ENCODE measurements around the gene PTPN3. TPM values are rescaled to one million over a fixed set of nuclear protein-coding genes. Genes with fewer than 3 reads are reported as not detected.

Gene PTPN3
- total and polyA plus RNA-seq, 4 donors: 6.3 to 30.3 (median 23.5) TPM

GRCh38 chr9:109346904-109347303 is 151.2 kb downstream of the PTPN3 start:
- H3K9ac ChIP-seq (ENCODE audit: low read depth in 1 of 2, low read length in 2 of 2): no peak overlapping the region
- H3K9me3 ChIP-seq (ENCODE audit: control insufficient read depth in 4 of 4, low read length in 3 of 4): no peaks in the 10 kb centered on the region
- H3K27ac ChIP-seq (ENCODE audit: low read depth in 1 of 2, low read length in 2 of 2): no peak overlapping the region
- no peak for DNase-seq (ENCODE audit: low spot score)
- H3K4me3 ChIP-seq (ENCODE audit: low read depth in 1 of 3, low read length in 3 of 3): no peak overlapping the region
- WGBS: 90% methylated on average over 3 of the region's 3 CpGs
- no peaks in the 10 kb centered on the region for H3K36me3 ChIP-seq (ENCODE audit: control insufficient read depth in 4 of 4, insufficient read depth in 3 of 4, low read depth in 1 of 4, low read length in 3 of 4)
- H3K27me3 ChIP-seq (ENCODE audit: control insufficient read depth in 4 of 4, insufficient read depth in 4 of 4, low read length in 3 of 4): no peaks in the 10 kb centered on the region
- H3K4me1 ChIP-seq (ENCODE audit: control insufficient read depth in 4 of 4, insufficient read depth in 4 of 4, low read length in 3 of 4): no peaks in the 10 kb centered on the region
- TF ChIP-seq REST (IDR thresholded peaks at IDR 0.05) (no peak), HNF4G (IDR thresholded peaks at IDR 0.05) (no peak), EGR1 (IDR thresholded peaks at IDR 0.05; ENCODE audit: low read depth in 2 of 2) (no peak), FOXA1 (IDR thresholded peaks at IDR 0.05) (no peak), SP1 (IDR thresholded peaks at IDR 0.05) (no peak), MAX (IDR thresholded peaks at IDR 0.05) (no peak), YY1 (IDR thresholded peaks at IDR 0.05) (no peak)

GRCh38 chr9:109344866-109345265 is 153.2 kb downstream of the PTPN3 start:
- no peak for TF ChIP-seq SP1 (IDR thresholded peaks at IDR 0.05)
- no peak for TF ChIP-seq EGR1 (IDR thresholded peaks at IDR 0.05; ENCODE audit: low read depth in 2 of 2)
- no peak for TF ChIP-seq ATF3 (IDR thresholded peaks at IDR 0.05)
- TF ChIP-seq, protein P1, sequence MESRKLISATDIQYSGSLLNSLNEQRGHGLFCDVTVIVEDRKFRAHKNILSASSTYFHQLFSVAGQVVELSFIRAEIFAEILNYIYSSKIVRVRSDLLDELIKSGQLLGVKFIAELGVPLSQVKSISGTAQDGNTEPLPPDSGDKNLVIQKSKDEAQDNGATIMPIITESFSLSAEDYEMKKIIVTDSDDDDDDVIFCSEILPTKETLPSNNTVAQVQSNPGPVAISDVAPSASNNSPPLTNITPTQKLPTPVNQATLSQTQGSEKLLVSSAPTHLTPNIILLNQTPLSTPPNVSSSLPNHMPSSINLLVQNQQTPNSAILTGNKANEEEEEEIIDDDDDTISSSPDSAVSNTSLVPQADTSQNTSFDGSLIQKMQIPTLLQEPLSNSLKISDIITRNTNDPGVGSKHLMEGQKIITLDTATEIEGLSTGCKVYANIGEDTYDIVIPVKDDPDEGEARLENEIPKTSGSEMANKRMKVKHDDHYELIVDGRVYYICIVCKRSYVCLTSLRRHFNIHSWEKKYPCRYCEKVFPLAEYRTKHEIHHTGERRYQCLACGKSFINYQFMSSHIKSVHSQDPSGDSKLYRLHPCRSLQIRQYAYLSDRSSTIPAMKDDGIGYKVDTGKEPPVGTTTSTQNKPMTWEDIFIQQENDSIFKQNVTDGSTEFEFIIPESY (IDR thresholded peaks at IDR 0.05): no peak
- TF ChIP-seq FOXA1 (IDR thresholded peaks at IDR 0.05): no peak
- TF ChIP-seq CTCF (IDR thresholded peaks at IDR 0.05; ENCODE audit: low read depth, low read length, missing input control): no peak
- TF ChIP-seq HNF4G (IDR thresholded peaks at IDR 0.05): no peak
- TF ChIP-seq JUND (IDR thresholded peaks at IDR 0.05): no peak
- no peak for TF ChIP-seq HNF4A (conservative IDR thresholded peaks at IDR 0.05)
- TF ChIP-seq GABPA (IDR thresholded peaks at IDR 0.05 in 1 of 2, conservative IDR thresholded peaks at IDR 0.05 in 1 of 2): no peak
- TF ChIP-seq TAF1 (conservative IDR thresholded peaks at IDR 0.05): no peak
- TF ChIP-seq RXRA (IDR thresholded peaks at IDR 0.05): no peak
- no peak for TF ChIP-seq FOXA2 (IDR thresholded peaks at IDR 0.05)
- TF ChIP-seq NR2F2 (IDR thresholded peaks at IDR 0.05): no peak
- TF ChIP-seq YY1 (IDR thresholded peaks at IDR 0.05): no peak
- no peak for TF ChIP-seq MAX (IDR thresholded peaks at IDR 0.05)
- DNase-seq (ENCODE audit: low spot score): no peak
- Histone ChIP-seq H3K9ac (ENCODE audit: low read depth in 1 of 2, low read length in 2 of 2) (no peak overlapping the region), H3K4me1 (ENCODE audit: control insufficient read depth in 4 of 4, insufficient read depth in 4 of 4, low read length in 3 of 4) (no peaks in the 10 kb centered on the region), H3K36me3 (ENCODE audit: control insufficient read depth in 4 of 4, insufficient read depth in 3 of 4, low read depth in 1 of 4, low read length in 3 of 4) (no peaks in the 10 kb centered on the region), H3K4me3 (ENCODE audit: low read depth in 1 of 3, low read length in 3 of 3) (no peak overlapping the region), H3K27ac (ENCODE audit: low read depth in 1 of 2, low read length in 2 of 2) (no peak overlapping the region), H3K27me3 (ENCODE audit: control insufficient read depth in 4 of 4, insufficient read depth in 4 of 4, low read length in 3 of 4) (no peaks in the 10 kb centered on the region), H3K9me3 (ENCODE audit: control insufficient read depth in 4 of 4, low read length in 3 of 4) (no peaks in the 10 kb centered on the region)
- WGBS: 83% methylated on average over 3 of the region's 3 CpGs
